SKM-1 treated with dmso at 0.1 percent for 144 hours (cell line): Measurements from ENCODE around the gene IRF7.
"Not testable (repeated sequence)": the region's sequence is repeated elsewhere in the genome, so short reads cannot be mapped to it uniquely, and the experiment has no call there.

ENCODE experiments used
- DNase-seq: peaks from one replicate; lab custom pipeline; 2025; ENCODE audit not compliant: unreplicated experiment; lab: John Stamatoyannopoulos, UW

Gene IRF7

GRCh38 chr11:615504-616319, at the start of gene IRF7:
IRF7 (minus strand) TSS chr11:615950; CDS start chr11:615364, 586 bp downstream.
- DNase-seq = peak; percentile 95

DNA sequence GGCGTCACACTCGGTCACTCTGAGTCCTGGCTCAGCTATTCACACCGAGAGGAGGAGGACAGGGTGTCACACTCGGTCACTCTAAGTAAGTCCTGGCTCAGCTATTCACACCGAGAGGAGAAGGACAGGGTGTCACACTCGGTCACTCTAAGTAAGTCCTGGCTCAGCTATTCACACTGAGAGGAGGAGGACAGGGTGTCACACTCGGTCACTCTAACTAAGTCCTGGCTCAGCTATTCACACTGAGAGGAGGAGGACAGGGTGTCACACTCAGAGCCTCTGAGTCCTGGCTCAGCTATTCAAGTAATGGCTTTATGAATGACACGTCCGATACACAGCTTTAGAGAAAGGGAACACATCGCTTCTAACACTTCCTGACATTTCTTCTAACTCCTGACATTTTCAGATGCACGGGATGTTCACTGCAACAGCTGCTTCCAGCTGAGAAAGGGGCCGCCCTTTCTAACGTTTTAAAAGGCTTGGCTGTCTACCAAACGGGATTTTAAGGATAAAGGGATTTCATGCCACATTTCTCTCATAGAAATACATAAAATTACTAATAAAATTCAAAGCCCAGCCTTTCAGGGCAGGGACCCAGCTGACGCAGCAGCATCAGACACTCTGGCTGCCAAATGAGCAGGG, 49.4 kb upstream of the IRF7 start:
- DNase-seq = no peak

GRCh38 chr11:662689-663274, 47.0 kb upstream of the IRF7 start:
- peak; percentile 19 for DNase-seq

GRCh38 chr11:660681-661444, 45.1 kb upstream of the IRF7 start:
- no peak for DNase-seq

DNA sequence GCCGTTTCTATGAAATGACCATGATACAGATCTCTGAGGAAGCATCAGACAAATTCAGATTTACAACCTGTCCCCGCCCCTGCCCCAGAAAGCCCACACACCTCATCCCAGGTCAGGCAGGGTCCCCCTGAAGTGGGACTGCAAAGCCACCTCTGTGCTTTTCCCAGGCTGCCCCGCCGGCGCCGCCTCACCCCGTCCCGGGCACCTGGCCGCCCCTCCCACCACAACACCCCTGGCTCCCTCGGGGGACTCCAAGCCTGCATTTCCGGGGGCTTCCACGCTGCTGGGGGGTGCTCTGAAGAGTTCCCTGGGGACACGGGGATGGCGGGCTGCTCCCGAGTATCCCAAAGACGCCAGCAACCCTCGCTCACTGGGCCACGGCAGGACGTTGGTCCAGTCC, 44.5 kb upstream of the IRF7 start:
- DNase-seq = no peak

DNA sequence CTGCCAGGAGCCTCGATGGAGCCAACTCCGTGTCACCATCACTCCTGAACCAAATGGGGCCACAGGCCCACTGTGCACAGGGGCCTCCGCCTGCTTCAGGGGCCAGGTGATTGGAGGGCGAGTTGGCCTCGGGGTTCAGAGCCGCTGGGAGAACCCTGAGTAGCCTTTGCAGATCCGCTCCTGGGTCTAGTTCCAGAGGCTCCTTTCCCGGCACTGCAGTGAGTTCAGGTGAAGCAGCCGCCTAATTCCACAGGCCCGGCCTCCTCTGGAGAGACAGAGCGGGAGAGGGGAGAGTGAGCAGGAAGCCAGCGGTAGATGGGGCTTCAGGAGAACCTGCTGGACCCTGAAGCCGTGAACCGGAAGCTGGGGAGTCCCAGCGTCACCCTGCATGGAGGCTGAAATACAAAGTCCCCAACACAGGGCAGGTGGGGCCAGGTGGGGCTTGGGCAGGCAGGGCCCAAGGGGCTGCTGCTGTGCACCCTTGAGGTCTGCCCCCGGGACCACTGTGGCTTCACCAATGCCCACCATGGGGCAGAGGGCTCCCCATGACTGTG, 43.9 kb upstream of the IRF7 start:
- DNase-seq = no peak

DNA sequence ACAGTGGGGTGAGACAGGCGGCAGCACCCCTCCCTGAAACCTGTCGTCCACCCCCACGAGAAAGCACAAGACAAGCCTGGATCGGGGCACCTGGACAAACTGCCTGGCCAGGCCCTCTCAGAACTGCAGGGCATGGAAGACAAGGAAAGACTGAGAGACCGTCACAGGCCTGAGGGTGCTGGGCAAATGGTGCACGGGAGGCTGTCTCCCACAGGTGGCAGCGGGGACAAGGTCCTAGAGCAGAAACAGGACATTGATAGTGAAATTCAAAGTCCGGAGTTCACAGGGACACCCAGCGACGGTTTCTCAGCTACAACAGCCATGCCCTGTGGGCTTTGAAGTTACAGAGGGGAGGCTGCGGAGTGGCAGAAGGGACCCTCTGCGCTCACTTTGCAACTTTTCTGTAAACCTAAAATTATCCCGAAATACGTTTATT, 42.0 kb upstream of the IRF7 start:
- no peak for DNase-seq

DNA sequence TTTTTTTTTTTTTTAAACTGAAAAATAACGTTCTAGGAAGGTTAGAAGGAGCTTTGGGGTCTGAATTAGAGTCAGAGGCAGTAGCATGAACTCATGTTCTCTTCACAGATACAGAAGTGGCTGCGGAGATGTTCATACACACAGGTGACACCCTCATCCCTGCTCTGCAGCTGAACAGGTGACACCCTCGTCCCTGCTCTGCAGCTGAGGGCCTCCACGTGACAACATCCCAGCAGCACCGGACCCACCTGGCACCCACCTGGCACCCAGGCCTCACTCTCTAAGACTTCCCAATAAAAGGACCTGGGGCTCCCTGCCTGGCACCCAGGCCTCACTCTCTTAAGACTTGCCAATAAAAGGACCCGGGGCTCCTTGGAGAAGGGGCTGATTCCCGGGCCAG, 41.1 kb upstream of the IRF7 start:
- no peak for DNase-seq

- no peak for DNase-seq
These were observed 40.7 kb upstream of the IRF7 start for GRCh38 chr11:656426-656825.

- no peak for DNase-seq
These were observed 39.4 kb upstream of the IRF7 start for GRCh38 chr11:655036-655726.

DNA sequence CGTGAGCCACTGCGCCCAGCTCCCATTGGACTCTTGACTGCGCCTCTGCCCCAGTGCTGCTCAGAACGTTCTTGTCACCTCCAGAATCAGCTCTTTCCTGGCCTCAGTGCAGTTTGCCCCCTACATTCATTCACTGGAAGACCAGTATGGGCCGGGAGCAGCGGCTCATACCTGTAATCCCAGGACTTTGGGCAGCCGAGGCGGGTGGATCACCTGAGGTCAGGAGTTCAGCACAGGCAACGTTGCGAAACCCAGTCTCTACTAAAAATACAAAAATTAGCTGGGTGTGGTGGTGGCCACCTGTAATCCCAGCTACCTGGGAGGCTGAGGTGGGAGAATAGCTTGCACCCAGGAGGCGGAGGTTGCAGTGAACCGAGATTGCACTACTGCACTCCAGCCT, 38.7 kb upstream of the IRF7 start:
- not testable (repeated sequence) for DNase-seq

DNA sequence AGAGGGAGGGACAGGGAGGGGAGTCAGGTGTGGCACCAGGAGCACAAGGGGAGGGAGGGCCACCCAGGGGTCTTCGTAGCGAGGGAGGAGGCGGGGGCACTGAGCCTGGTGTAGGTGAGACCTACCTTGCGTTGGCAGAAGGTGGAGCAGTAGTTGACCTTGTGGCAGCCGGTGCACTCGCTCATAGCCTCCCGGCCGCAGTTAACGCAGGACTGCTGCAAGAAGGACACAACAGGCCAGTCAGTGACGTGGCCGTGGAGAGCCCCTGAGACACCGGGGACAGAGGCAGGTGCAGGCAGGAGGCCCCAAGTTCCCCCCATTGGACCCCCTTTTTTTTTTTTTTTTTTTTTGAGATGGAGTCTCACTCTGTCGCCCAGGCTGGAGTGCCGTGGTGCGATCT, 38.1 kb upstream of the IRF7 start:
- no peak for DNase-seq

DNA sequence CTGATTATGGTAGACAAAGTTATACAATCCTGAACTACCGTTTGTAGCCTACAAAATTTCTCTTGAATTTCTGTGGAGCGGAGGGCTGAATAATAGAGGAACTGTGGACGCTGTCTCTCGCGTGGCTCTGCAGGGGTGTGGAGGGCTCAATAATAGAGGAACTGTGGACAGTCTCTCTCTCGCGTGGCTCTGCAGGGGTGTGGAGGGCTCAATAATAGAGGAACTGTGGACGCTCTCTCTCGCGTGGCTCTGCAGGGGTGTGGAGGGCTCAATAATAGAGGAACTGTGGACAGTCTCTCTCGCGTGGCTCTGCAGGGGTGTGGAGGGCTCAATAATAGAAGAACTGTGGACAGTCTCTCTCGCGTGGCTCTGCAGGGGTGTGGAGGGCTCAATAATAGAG, 37.4 kb upstream of the IRF7 start:
- DNase-seq = not testable (repeated sequence)

GRCh38 chr11:650482-650881, 34.7 kb upstream of the IRF7 start:
- DNase-seq = no peak

DNA sequence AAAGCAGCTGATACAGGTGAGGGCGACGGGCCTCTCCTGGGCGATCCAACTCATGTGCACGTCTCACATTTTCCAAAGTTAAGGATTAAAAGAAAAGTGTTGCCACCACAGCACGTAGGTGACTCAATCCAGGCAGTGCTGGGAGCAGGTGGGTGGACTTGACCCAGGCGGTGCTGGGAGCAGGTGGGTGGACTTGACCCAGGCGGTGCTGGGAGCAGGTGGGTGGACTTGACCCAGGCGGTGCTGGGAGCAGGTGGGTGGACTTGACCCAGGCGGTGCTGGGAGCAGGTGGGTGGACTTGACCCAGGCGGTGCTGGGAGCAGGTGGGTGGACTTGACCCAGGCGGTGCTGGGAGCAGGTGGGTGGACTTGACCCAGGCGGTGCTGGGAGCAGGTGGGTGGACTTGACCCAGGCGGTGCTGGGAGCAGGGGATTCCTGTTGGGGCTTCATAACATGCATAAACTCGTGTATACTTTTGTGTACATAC, 32.0 kb upstream of the IRF7 start:
- not testable (repeated sequence) for DNase-seq

DNA sequence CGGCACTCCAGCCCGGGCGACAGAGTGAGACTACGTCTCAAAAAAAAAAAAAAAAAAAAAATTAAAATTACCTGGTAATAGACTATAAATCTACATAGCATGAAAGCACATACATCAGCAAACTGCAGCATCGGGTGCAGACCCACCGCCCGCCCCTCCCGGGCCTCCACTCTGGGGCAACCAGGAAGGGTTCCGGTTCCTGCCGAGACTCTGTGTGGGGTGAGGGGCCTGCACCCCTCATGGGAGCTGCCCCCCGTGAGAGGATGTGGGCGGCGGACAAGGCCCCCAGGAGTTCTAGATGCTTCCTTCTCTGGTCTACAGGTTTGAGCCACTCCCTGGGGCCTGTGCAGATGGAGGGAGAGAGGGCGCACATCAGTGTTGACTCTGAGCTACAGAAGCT, 30.5 kb upstream of the IRF7 start:
- no peak for DNase-seq

GRCh38 chr11:645536-645935, 29.8 kb upstream of the IRF7 start:
- DNase-seq = no peak

DNA sequence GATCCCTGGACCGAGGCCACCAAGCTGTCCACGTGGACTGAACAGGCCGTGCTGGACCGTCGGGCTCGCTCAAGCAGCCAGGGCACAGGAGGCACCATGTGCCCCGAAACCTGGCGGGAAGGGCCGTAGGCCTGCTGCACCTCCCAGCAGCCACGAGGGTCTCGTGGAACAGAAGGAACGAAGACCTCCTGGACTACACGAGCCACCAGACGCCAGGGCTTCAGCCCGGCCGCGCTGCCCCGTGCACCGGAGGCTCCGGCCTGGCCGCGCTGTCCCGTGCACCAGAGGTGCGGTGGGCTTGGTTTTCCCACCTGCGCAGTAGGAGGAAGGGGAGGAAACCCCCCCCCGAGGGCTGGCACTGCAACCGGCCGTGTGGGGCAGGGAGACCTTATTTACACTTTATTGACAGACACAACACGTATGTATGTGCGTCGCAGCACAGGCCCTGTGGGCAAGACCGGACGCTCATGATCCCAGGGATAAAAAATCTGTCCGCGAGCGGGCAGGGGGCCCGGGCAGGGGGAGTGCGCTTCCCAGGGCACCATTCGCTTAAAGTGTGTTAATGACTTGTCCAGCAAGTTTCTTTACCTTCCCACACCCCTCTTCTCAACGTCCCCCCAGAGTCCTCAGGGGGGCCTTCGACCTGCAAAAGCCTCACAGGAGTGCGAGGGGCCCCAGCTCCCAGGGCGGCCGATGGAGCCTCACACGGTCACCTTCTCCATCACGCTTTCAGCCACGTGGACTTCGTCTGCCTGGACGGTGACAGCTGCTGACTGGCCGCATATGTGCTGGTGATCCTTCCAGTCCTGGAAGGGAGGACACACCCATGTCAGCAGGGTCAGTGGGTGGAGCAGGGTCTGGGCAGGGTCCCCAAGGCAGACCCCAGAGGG, 28.3 kb upstream of the IRF7 start:
- no peak for DNase-seq

DNA sequence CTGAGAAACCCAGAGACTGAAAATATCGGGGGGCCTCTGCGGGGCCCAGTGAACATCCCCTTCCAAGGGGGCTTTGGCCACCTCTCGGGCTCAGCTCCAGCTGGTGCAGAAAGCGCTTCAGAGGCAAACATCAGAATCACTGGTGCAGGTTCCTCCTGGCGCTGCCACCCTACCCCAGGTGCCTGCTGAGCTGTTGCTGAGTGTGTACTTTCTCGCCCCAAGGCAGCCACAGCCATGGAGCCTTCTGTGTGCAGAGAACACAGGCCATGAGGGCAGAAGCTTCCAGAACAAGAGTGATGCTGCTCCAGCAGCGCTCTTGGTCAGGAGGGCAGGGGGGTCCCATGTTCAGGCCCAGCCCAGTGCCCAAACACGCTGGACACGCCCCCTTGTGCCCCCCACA, 27.6 kb upstream of the IRF7 start:
- DNase-seq = no peak
